HG02870 (cell line): Measurements from ENCODE around the gene CLASP1.
"Not testable (repeated sequence)": the region's sequence is repeated elsewhere in the genome, so short reads cannot be mapped to it uniquely, and the experiment has no call there.

Source experiments
- ATAC-seq: cut with Tn5 transposase; IDR thresholded peaks from one replicate; pipeline ENCODE4 v1.9.1; 2021; ENCODE audit warnings: mild to moderate bottlenecking, moderate library complexity; ENCODE audit not compliant: unreplicated experiment

The CLASP1 gene

DNA sequence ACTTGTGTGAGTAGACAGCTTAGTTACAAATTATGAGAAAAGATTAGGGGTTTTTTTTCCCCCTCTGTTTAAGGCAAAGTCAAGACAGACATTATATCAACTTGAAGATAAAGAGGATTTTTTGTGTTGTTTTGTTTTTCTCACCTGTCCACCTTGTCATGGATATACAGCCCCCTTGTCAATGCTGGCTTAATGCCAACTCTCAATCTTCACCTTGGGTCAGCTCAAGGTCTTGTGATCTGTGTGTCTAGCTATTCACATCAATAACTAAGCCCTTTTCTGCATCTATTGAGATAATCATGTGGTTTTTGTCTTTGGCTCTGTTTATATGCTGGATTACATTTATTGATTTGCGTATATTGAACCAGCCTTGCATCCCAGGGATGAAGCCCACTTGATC, 211.0 kb downstream of the CLASP1 start:
- not testable (repeated sequence) for ATAC-seq

DNA sequence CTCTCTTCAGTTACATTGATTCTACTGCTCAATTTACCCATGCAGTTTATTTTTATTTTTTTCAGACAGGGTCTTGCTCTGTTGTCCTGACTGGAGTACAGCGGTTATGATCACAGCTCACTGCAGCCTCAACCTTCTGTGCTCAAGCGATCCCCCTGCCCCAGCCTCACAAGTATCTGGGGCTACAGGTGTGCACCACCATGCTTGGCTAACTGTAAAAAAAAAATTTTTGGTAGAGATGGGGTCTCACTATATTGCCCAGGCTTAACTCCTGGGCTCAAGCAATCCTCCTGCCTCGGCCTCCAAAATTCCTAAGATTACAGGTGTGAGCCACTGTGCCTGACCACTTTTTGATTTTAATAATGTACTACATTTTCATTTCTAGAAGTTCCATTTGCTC, 212.3 kb downstream of the CLASP1 start:
- no peak for ATAC-seq

DNA sequence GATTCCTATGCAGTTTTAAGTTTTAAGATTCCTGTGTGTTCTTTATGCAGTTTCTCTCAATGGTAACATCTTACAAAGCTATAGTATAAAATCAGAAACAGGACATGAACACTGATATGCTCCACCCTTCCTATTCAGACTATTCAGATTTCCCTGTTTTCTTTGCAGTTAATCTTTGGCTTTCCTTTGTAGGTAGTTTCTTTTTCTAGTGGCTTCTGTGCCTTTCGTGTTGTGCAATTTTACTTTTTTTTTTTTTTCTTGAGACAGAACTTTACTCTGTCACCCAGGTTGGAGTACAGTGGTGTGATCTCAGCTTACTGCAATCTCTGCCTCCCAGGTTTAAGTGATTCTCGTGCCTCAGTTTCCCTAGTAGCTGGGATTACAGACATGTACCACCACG, 213.5 kb downstream of the CLASP1 start:
- no peak for ATAC-seq

GRCh38 chr2:121431214-121431613, 218.0 kb downstream of the CLASP1 start:
- no peak for ATAC-seq

- ATAC-seq: no peak
These were observed 219.2 kb downstream of the CLASP1 start for GRCh38 chr2:121429927-121430520.

DNA sequence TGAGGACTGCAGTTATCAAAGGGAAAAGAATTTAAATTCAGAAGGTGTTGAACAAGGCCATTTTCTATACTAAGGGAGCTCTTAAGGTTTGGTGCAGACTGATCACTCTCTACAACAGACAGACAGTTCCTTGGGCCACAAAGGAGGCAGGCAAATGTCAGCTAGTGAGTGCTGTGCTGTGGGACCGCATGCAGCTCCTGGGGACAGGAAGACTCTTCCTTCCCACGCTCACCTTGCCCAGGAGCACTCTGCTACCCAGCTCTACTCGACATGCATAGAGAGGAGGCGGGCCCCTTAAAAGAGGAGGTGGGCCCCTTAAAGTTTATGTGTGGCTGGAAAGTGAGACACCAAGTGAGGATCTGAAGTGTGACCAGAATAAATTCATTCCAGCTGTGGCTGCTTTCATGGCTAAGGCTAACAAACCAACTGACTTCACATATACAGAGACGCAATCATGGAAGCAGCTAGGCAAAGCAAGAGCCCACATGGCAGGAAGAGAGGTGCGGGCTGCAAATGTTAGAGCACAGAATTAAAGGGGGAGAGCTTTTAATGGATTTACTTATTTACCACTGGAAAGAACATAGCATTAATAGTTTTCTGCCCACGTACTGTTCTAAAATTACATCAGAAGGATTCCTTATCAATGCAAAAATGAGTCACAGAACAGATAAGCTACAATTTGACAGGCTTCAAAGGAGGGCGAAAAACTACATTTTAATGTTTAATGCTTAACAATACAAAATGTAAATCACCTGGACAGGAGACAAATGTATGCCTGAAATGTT, 220.0 kb downstream of the CLASP1 start:
- ATAC-seq: no peak

DNA sequence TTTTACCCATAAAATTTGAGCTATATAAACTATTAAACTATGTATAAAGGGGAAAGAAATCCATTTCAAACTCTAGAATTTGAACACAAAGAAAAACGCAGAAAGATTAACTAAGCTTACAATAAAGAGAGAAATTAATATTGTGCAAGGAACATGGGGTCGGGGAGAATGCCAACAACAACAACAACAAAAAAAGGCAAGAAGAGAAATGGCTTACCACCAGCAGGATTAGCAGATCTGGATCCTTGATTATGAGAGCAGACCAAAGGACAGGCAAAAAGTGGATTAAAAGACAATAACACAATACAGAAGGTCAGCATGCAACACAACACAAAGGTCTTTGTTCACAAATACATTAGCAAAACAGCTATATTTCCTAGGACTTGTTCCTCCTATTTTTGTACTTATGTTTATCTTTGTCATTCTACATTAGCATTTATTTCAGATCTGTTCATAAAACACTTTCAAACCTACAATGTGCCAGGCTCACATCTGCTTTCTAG, 222.0 kb downstream of the CLASP1 start:
- no peak for ATAC-seq

- no peak for ATAC-seq
These were observed 228.8 kb downstream of the CLASP1 start for GRCh38 chr2:121420486-121420885.

- no peak for ATAC-seq
These were observed 230.1 kb downstream of the CLASP1 start for GRCh38 chr2:121419081-121419699.

GRCh38 chr2:121418494-121419058, 230.7 kb downstream of the CLASP1 start:
- no peak for ATAC-seq

GRCh38 chr2:121417826-121418225, 231.4 kb downstream of the CLASP1 start:
- ATAC-seq: no peak

GRCh38 chr2:121415727-121416126, 233.5 kb downstream of the CLASP1 start:
- no peak for ATAC-seq

- ATAC-seq: no peak
These were observed 236.9 kb downstream of the CLASP1 start for GRCh38 chr2:121412349-121412748.

- no peak for ATAC-seq
These were observed 239.3 kb downstream of the CLASP1 start for GRCh38 chr2:121409966-121410365.

DNA sequence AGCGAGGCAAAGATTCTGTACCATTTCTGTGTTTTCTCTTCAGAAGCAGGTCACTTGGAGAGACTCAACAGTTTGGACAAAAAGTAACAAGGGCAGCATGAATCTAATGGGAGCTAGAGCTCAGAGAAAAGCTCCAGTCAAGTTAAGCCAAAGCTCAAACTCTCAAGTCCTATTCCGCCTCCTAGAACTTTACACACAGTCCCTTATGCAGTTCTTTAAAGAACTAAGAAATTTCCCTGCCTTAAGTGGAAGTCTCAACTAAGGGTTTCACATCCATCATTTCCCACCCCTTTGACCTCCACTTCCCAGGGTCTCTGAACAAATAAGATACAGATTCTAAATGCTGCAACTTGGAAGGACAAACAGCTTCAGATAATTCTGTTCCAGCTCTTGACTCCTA, 239.9 kb downstream of the CLASP1 start:
- ATAC-seq: no peak

DNA sequence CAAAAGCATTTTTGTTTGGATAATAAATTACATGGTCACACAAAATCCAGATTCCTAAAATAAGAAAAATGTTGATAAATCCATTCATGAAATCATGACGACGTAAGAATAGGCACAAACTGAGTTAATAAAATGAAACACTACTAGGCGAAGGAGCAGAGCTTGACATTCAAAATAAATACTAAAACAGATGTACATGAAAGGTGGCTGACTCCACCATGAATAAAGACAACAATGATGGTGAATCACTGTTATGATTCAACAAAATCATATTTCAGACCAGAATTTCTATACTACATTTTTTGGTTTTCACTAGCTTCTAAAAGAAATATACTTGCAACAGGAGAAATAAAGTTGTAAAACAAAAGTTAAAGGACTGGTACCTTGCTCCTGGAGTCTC, 240.6 kb downstream of the CLASP1 start:
- ATAC-seq: no peak

- no peak for ATAC-seq
These were observed 244.0 kb downstream of the CLASP1 start for GRCh38 chr2:121405233-121405632.

- no peak for ATAC-seq
These were observed 249.1 kb downstream of the CLASP1 start for GRCh38 chr2:121400201-121400600.

DNA sequence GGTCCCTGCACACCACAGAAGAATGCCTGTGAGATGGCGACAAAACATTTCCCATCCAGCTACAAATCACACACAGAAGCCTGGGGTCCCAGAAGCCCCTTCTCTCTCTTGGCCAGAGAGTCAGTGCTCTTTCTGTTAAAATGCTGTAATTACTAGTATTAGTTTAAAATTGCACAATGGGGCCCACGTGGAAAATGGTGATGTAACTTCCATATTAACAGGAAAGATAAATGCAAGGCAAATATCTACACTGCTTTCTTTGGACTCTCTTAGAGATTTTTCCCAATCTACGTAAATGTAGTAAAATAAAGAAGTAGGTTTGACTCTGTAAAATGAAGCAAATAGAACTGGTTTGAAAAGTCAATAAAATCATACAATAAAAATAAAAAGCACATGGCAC, 250.4 kb downstream of the CLASP1 start:
- no peak for ATAC-seq

GRCh38 chr2:121390082-121390692, 259.1 kb downstream of the CLASP1 start:
- no peak for ATAC-seq

GRCh38 chr2:121388371-121388770, 260.9 kb downstream of the CLASP1 start:
- ATAC-seq: no peak
